Activated T-cell treated with anti-CD3 and anti-CD28 coated beads for 24 hours (primary cell): ENCODE measurements around the gene UXT.
"Not testable (repeated sequence)": the region's sequence is repeated elsewhere in the genome, so short reads cannot be mapped to it uniquely, and the experiment has no call there.

Experiments used
- DNase-seq: peaks from one replicate; pipeline ENCODE4 v3.0.0-alpha.2; 2020; ENCODE audit warnings: low read depth

Gene UXT

DNA sequence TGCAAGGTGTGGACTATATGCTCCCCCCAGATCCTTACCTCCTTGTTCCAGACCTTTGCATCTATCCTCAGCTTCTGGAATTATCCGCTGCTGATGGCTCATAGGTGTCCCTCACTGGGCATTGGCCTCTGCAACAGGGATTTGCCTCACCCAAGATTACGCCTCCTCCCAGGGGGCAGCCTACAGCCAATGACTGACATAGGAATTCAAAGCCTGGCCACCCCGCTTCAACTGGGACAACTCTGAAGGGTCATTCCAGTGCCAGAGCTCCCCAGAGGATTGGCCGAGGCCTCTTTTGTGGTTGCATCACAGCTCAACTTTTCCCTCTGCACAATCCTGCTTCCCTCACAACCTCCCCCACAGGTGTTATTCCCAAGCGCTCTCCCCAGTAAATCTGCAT is 44.4 kb downstream of the UXT start:
- DNase-seq, result no peak

DNA sequence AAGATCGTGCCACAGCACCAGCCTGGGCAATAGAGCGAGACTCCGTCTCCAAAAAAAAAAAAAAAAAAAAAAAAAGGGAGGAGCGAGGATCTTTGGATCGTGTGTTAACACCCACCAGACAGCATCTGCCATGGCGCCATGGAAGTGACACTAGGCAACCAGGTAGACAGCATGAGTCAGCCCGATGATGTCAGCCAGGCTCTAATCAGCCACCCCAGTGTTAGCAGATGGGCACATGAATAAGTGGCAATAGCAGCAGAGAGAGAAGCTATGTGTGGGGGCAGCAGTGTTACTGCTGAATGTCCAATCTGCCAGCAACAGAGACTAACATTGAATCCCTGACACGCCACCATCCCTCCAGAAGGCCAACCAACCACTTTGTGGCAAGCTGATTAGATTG is 45.9 kb downstream of the UXT start:
- no peak for DNase-seq

DNA sequence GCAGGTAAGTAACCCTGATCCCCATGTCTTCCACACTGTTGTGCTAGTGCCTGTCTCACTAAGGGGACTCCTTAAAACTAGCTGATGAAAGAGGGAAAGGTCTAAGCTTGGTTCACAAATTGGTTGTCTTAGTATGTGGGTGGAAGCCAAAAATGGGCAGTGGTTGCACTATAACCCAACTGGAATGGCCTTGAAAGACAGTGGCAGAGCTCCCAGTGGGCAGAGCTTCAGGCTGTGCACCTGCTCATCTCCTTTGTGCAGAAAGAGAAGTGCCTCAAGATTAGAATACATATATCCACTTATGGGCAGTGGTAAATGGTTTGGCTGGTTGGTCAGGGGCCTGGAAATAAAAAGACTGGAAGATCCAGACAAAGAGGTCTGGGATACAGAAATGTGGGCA is 46.6 kb downstream of the UXT start:
- no peak for DNase-seq

DNA sequence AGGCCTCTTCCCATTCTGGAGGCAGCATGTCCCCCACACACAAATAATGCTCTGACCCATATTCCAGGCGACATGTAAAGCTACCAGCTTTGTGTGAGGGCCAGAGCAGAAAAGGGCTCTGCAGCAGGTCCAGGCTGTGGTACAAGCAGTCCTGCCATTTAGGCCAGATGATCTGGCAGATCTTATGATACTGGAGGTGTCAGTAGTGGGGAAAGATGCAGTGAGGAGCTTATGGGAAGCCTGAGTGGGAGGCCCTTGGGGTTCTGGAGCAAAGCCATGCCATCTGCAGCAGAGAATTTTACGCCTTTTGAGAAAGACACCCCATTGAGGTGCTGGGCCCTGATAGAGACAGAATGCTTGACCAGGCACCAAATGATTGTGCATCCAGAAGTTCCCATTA is 47.1 kb downstream of the UXT start:
- DNase-seq, result no peak

DNA sequence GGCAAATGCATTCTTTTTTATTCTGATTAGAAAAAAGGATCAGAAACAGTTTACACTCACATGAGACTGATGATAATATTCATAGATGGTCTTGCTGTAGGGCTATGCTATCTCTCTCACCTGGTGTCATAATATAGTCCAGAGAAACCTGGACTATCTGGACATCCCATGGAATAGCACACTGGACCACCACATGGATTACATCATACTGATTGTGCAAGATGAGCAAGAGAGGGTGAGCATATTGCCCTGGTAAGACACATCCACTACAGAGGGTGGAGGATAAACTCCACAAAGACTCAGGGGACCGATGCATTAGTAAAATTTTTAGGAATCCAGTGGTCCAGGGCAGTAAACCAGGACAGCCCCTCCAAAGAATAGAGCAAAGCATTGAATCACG is 47.5 kb downstream of the UXT start:
- DNase-seq, result no peak

DNA sequence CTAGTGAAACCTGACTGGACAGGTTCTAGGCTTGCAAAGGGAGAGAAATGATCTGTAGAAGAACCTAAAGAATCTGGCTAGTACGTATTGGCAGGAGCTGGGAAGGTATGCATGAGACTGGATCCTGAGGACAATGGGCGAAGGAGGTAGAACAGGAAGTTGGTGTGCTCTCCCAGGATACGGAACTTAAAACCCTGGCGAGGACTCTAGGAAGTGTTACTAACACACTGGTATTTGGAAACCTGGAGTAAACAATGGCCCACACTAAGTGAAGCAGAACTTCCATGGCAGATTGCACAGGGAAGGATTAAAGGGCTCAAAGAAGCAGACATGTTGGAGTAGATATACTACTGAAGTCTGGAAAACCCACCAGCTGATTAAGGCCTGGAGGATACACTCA is 48.5 kb downstream of the UXT start:
- no peak for DNase-seq

DNA sequence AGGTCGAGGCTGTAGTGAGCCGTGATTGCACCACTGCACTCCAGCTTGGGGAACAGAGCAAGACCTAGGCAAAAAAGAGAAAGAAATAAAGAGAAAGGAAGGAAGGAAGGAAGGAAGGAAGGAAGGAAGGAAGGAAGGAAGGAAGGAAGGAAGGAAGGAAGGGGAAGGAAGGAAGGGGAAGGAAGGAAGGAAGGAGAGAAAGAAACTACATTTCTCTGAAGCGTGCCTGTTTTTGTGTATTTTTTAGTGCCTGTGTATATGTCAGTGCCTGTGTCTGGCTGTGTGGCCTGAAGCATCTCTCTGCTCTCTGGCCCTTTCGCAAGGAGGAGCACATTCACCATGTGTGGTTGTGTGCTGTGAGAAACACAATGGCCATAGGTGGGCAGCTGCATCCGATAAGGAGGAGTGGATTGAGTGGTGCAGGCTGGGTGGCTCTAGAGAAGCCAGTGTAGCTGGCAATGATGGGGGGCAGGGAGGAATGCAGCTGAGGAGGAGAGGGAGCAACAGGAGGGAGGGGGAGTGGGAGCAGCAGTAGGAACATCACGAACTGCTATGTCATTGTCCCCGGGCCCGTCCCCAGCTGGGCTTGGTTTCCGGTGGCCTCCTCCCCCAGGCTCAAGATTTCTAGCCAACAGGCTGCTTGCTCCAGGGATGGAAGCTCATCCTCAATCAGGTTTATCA is 50.7 kb downstream of the UXT start:
- no peak for DNase-seq

DNA sequence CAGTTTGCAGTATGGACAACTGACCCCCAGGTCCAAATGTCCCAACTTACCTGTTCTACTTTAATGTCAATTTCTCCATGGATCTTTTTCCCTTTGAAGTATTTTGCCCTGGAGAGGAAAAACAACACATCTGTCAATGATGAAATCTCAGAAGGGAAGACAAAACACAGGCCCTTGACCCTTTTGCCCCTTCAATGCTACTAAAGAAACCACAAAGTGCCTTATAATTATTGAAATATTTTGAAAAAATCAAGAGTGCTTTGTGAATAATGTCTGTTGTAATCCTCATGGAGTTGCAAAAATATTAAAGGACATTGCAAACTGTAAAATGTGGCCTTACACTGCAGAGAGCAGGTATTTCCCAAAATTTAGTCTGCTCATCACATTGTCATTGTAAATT is 51.9 kb downstream of the UXT start:
- no peak for DNase-seq

DNA sequence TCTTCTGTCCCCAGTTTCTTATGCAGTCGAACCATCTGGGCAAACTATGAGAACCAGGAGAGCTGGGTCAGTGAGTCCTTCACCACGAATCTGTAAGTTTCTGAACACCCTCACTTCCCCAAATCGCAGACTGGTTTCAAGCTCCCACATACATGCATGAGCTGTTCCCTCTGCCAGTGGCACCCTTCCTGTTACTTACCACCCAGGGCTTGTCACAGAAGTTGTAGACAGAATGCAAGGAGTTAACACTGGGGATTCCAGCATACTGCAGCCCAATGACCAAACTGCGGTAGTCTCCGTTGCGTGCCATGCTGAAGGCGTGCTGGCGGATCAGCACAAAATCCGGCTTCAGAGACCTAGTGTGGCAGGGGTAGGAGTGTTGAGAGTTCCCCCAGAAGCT is 54.0 kb downstream of the UXT start:
- DNase-seq, result no peak

DNA sequence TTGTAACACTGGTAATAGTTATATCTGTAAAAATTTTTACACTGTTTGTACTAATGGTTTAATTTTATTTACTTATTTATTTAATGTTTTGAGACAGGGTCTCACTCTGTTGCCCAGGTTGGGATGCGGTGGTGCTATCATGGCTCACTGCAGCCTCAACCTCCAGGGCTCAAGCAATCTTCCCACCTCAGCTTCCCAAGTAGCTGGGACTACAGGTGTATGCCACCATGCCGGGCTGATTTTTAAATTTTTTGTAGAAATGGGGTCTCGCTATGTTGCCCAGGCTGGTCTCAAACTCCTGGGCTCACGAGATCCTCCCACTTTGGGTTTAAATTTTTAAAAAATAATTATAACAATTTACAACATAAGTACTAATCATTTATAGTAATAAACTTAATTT is 55.9 kb downstream of the UXT start:
- not testable (repeated sequence) for DNase-seq
